ENCODE results near the gene CRTAC1. TPM values are rescaled to one million over a fixed set of nuclear protein-coding genes. Genes with fewer than 3 reads are reported as not detected.
A peak's percentile ranks its signal among the peaks of the same experiment; 100 is the strongest.

The CRTAC1 gene
- total and polyA plus RNA-seq, 9 of the 15 experiments (the other 6 are each of a cell fraction or from before 2014, with no cell fraction given): not detected

- no peaks in the 10 kb centered on the region for H3K36me3 ChIP-seq (ENCODE audit: control insufficient read depth, insufficient read depth, low read length)
- H3K9ac ChIP-seq (ENCODE audit: insufficient read depth in 1 of 2, low read depth in 2 of 2, low read length in 2 of 2): no peak overlapping the region
- DNase-seq (ENCODE audit: extremely low read depth in 1 of 4, low spot score in 3 of 4) (peak in 1 of 4 experiments; percentile 26), FAIRE-seq (no peak), ATAC-seq (no peak)
- H3K79me2 ChIP-seq (ENCODE audit: control insufficient read depth, insufficient read depth, low read length): no peaks in the 10 kb centered on the region
- ChIA-PET CTCF (ENCODE audit: low intra/inter-chr PET ratio) (no interaction called here), POLR2A (no interaction called here)
- 18% methylated on average over 5 of the region's 5 CpGs for WGBS (ENCODE audit: insufficient coverage, low coverage, missing lambda C conversion rate)
- peaks cover 0 to 6% of the 10 kb centered on the region in 2 experiments; a peak in 2 of 5 replicates for H3K27me3 ChIP-seq (ENCODE audit: control insufficient read depth in 2 of 2, insufficient read depth in 2 of 2, low read length in 2 of 2)
- no TSS peak for BruUV-seq (replicated peaks)
- intact Hi-C loops (cut with micrococcal nuclease) (no loop called here), in situ Hi-C loops (cut with MboI) (no loop called here)
- H3K4me2 ChIP-seq (ENCODE audit: insufficient read depth, low read length): peak overlapping the region; percentile 43; the same call in 1 of the 2 replicates
- H3K9me3 ChIP-seq (replicated peaks; ENCODE audit: control insufficient read depth, insufficient read depth, low read depth, low read length): no peaks in the 10 kb centered on the region
- peak overlapping the region; percentile 45; the same call in 1 of the 3 replicates for H3K27ac ChIP-seq (ENCODE audit: extremely low read depth, low read depth, low read length)
- no peaks in the 10 kb centered on the region for H3K4me1 ChIP-seq (replicated peaks in 1 of 2; ENCODE audit: control insufficient read depth in 2 of 2, insufficient read depth in 2 of 2, low read length in 2 of 2)
- no peak overlapping the region for H3K4me3 ChIP-seq
- peak overlapping the region; percentile 89 for H2AFZ ChIP-seq (ENCODE audit: low read depth, low read length)
- no peaks in the 10 kb centered on the region for H3K9me1 ChIP-seq (ENCODE audit: control insufficient read depth, insufficient read depth, low read length)
- H4K20me1 ChIP-seq (replicated peaks; ENCODE audit: control insufficient read depth, insufficient read depth, low read length): no peaks in the 10 kb centered on the region
- TF ChIP-seq HDAC8 (tag; IDR thresholded peaks at IDR 0.05) (0 out of 2 replicates have a peak, but pooled peaks have one; percentile 21), PHF20 (IDR thresholded peaks at IDR 0.05; ENCODE audit: partially characterized antibody) (no peak), HMG20A (CRISPR knock-in tag; conservative IDR thresholded peaks at IDR 0.05) (no peak), ZKSCAN8 (CRISPR knock-in tag; IDR thresholded peaks at IDR 0.05) (peak; percentile 54; the same call in 1 of the 2 replicates), HCFC1 (IDR thresholded peaks at IDR 0.05; ENCODE audit: low read depth, low read length) (peak; percentile 29; the same call in 1 of the 2 replicates), ILK (tag; IDR thresholded peaks at IDR 0.05; ENCODE audit: borderline replicate concordance, low read depth) (peak; percentile 45; the same call in 1 of the 2 replicates), ZNF740 (CRISPR knock-in tag; IDR thresholded peaks at IDR 0.05) (no peak), ZNF740 (tag; IDR thresholded peaks at IDR 0.05) (0 out of 4 replicates have a peak, but pooled peaks of 1 of the 2 experiments have one; percentile 29)
- TF ChIP-seq, protein P1, sequence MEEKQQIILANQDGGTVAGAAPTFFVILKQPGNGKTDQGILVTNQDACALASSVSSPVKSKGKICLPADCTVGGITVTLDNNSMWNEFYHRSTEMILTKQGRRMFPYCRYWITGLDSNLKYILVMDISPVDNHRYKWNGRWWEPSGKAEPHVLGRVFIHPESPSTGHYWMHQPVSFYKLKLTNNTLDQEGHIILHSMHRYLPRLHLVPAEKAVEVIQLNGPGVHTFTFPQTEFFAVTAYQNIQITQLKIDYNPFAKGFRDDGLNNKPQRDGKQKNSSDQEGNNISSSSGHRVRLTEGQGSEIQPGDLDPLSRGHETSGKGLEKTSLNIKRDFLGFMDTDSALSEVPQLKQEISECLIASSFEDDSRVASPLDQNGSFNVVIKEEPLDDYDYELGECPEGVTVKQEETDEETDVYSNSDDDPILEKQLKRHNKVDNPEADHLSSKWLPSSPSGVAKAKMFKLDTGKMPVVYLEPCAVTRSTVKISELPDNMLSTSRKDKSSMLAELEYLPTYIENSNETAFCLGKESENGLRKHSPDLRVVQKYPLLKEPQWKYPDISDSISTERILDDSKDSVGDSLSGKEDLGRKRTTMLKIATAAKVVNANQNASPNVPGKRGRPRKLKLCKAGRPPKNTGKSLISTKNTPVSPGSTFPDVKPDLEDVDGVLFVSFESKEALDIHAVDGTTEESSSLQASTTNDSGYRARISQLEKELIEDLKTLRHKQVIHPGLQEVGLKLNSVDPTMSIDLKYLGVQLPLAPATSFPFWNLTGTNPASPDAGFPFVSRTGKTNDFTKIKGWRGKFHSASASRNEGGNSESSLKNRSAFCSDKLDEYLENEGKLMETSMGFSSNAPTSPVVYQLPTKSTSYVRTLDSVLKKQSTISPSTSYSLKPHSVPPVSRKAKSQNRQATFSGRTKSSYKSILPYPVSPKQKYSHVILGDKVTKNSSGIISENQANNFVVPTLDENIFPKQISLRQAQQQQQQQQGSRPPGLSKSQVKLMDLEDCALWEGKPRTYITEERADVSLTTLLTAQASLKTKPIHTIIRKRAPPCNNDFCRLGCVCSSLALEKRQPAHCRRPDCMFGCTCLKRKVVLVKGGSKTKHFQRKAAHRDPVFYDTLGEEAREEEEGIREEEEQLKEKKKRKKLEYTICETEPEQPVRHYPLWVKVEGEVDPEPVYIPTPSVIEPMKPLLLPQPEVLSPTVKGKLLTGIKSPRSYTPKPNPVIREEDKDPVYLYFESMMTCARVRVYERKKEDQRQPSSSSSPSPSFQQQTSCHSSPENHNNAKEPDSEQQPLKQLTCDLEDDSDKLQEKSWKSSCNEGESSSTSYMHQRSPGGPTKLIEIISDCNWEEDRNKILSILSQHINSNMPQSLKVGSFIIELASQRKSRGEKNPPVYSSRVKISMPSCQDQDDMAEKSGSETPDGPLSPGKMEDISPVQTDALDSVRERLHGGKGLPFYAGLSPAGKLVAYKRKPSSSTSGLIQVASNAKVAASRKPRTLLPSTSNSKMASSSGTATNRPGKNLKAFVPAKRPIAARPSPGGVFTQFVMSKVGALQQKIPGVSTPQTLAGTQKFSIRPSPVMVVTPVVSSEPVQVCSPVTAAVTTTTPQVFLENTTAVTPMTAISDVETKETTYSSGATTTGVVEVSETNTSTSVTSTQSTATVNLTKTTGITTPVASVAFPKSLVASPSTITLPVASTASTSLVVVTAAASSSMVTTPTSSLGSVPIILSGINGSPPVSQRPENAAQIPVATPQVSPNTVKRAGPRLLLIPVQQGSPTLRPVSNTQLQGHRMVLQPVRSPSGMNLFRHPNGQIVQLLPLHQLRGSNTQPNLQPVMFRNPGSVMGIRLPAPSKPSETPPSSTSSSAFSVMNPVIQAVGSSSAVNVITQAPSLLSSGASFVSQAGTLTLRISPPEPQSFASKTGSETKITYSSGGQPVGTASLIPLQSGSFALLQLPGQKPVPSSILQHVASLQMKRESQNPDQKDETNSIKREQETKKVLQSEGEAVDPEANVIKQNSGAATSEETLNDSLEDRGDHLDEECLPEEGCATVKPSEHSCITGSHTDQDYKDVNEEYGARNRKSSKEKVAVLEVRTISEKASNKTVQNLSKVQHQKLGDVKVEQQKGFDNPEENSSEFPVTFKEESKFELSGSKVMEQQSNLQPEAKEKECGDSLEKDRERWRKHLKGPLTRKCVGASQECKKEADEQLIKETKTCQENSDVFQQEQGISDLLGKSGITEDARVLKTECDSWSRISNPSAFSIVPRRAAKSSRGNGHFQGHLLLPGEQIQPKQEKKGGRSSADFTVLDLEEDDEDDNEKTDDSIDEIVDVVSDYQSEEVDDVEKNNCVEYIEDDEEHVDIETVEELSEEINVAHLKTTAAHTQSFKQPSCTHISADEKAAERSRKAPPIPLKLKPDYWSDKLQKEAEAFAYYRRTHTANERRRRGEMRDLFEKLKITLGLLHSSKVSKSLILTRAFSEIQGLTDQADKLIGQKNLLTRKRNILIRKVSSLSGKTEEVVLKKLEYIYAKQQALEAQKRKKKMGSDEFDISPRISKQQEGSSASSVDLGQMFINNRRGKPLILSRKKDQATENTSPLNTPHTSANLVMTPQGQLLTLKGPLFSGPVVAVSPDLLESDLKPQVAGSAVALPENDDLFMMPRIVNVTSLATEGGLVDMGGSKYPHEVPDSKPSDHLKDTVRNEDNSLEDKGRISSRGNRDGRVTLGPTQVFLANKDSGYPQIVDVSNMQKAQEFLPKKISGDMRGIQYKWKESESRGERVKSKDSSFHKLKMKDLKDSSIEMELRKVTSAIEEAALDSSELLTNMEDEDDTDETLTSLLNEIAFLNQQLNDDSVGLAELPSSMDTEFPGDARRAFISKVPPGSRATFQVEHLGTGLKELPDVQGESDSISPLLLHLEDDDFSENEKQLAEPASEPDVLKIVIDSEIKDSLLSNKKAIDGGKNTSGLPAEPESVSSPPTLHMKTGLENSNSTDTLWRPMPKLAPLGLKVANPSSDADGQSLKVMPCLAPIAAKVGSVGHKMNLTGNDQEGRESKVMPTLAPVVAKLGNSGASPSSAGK (IDR thresholded peaks at IDR 0.05): peak; percentile 38; the same call in 1 of the 2 replicates
Measured at GRCh38 chr10:97879241-97879640, 151.2 kb downstream of the CRTAC1 start.
